GM12801 (cell line): Measurements from ENCODE around the gene INCA1.

Source experiments
- CTCF ChIP-seq: IDR thresholded peaks from one replicate; pipeline ENCODE4 v1.5.1; 2011; ENCODE audit warnings: control low read depth; ENCODE audit not compliant: insufficient read length; ENCODE audit errors: extremely low read depth

INCA1 gene

DNA sequence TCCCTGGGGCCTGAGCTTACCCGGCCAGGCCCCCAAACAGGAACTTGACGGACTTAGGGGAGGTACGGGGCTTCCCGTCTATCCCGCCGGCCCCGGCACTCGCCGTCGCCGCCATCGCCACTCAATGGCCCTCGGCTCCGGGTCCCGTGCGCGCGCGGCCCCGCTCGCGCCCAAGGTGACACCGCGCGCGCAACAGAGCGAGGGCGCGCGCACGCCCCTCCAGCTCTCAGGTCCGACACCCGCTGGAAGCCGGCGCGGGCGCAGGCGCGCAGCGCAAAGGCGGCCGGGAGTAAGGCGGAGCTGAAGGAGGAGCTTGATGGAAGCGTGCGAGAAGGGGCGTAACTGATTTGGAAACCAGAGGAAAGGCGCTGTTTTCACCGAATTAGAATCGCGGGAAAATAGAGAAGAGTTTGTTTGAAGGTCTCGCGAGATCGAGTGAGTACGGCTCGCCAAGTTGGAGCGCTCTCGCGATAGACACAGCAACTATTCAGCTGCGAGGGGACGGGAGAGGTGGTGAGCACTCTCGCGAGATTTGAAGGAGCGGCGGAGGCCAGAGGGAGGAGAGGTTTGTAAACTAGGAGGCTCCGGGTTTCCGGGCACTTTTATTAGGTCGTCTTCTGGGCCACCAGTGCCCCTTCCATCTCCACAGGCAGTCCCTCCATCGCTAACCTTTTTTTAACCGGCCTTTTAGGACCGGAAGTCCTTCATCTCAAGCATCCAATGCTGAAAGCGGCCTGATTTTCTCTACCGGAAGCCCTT, 57.3 kb downstream of the INCA1 start, which contains the start of the genes RNF167 and SLC25A11:
RNF167 (plus strand) TSS at position 473 of the 759 bp plus-strand sequence. CDS start 642 bp downstream, outside the sequence.
SLC25A11 (minus strand) TSS at position 251 of the 759 bp plus-strand sequence; CDS start at position 115, 136 bp downstream.
- no peak for TF ChIP-seq CTCF

GRCh38 chr17:4939546-4939795, 57.9 kb downstream of the INCA1 start:
- no peak for TF ChIP-seq CTCF

DNA sequence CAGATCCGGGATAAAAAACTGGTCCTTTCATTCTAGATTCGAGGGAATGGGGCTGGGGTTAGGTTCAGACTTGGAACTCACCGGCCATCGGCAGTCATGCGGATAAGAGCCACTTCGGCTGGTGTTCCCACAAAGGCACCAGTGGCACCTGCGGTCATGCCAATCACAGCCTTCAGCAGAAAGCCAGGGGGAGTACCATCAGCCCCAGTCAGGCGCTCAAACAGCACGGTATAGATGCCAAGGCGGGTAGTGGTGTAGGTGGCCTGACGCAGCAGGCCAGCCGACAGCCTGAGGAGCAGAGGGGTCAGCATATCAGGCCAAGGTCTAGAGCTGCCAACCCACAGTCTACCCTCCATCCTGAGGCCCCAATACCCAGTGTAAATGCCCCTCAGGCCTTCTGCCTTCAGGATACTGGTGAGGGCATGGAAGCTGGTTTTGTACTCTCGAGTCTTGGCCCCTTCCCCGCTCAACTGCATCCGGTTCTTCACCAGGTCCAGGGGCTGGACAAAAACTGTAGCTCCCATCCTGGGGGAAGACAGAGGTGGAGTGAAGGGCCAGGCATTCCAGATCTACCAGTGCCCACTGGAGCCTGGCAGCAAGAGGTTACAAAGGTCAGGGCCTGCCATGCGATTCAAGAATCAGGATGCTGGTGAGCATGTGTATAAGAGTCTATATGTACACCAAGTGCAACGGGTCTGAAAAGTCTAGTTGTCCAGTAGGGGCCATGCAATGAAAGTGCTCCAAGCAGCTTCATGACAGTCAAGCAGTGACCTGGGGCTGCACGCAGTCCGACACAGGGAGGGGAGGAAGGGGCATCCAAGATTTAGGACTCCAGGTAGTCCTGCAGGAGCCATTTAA, 58.4 kb downstream of the INCA1 start:
- TF ChIP-seq CTCF, result no peak
